ENCODE data around the gene CABYR.
A peak's percentile ranks its signal among the peaks of the same experiment; 100 is the strongest.
"Not testable (repeated sequence)": the region's sequence is repeated elsewhere in the genome, so short reads cannot be mapped to it uniquely, and the experiment has no call there.

The CABYR gene

DNA sequence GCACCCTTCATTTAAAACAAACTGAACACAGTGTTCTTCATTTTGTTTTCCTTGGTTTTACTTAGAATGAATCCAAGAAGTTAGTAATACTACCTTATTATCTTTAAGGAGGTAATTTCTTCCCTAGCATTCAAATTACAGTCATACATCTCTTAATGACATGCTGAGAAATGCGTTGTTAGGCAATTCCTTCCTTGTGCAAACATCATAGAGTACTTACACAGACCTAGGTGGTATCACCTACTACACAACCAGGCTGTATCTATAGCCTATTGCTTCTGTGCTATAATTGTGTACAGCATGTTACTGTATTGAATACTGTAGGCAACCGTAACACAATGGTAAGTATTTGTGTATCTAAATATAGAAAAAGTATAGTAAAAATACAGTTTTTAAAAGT, 8.4 kb upstream of the CABYR start:
- no peak for DNase-seq

DNA sequence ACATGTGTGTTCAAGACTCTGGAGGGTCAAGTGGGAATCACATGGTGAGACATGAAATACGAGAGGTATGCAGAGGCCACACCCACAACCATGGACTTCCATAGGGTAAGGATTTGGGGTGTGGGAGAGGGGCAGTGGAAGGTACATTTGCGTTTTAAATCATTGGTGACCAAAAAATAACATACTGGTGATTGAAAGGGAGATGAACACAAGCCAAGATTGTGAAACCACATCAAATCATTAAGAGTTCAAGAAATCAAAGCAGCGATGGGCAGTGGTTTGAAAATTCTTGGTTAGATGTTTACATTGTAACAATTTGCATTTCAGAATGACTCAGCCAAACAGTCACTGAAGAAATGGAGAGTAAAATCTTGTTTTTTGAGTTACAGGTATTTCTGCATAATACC, 1.9 kb upstream of the CABYR start:
- DNase-seq: peak; percentile 13

DNA sequence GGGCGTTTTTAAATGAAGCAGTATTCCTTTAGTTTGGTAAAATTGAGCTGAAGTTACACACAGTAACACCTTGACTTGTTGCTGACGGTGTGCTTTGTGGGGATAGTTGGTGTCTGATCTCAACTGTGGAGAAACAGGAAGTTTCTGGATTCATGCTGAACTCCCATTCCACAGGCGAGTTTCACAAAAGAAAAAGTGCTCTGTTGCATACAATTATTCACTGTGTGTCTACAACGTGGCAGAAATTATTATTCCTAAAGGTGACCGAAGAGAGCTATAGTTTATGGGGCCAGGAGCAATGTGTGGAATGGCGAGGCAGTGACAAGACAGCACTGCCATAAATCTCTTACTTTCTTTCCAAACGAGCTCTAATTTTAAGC, 463 bp upstream of the CABYR start:
- DNase-seq: no peak

DNA sequence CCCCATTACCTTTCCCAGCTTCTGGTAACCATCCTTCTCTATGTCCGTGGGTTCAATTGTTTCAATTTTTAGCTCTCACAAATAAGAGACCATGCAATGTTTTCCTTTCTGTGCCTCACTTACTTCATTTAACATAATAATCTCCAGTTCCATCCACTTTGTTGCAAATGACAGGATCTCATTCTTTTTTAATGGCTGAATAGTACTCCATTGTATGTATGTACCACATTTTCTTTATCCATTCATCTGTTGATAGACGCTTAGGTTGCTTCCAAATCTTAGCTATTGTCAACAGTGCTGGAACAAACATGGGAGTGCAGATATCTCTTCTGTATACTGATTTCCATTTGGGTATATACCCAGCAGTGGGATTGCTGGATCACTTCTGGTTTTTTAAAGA, 1.8 kb downstream of the CABYR start:
- DNase-seq: no peak

DNA sequence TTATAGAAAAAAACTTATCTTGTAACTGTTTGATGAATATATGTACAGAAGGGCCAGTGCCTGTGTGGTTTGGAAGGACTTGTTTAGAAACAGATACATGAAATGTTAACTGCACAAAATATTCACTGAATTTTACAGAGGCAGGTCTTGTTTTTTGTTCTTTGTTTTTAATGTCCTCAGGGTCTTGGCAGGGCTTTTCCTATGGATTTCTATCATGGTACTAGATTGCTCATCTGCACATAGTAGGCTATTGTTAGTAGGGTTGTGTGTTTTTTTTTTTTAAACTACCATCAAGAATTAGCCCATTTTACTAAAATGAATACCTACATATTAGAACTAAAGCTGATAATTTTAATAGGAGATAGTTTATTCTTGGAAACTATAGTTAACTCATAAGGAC, 3.5 kb downstream of the CABYR start:
- DNase-seq: no peak

DNA sequence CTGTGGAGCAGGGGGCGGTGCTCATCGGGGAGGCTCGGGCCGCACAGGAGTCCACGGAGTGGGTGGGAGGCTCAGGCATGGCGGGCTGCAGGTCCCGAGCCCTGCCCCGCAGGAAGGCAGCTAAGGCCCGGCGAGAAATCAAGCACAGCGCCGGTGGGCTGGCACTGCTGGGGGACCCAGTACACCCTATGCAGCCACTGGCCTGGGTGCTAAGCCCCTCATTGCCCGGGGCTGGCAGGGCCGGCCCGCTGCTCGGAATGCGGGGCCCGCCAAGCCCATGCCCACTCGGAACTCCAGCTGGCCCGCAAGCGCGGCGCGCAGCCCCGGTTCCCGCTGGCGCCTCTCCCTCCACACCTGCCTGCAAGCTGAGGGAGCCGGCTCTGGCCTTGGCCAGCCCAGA, 10.7 kb downstream of the CABYR start:
- DNase-seq: not testable (repeated sequence)

DNA sequence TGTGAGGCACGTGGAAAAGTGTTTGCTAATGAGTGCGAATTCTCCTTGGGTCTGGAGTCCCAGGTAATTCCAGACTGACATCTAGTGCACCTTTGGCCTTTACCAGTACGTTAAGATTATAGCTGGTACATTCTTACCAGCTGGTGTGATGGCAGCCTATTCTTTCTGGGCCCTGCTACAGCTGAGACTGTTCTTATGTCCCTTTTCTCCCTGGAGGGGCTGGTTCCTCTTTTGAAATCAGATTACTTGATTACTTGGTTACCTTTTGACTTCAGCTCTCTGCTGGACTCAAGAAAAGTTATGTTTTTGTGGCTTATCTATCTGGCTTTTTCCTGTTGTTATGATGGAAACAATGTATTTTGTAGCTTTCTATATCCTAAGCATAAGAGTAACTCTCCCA, 14.5 kb downstream of the CABYR start:
- no peak for DNase-seq

DNA sequence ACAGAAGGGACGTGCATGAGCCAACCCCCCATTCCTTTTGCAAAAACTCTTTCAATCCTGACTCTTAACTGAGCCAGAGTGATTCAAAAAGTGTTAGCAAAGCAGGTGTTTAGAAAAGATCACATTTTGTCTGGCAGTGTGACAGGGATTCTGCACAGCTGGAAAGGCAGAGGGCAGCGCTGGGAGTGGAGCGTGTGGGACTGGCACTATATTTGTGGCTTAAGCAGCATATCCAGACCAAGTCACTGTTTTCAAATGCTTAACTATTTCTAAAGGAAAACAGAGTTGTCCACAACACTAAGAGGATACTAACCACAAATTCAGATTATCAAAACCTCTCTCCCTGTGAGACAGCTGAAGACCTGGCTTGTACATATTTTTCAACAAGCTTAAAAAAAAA, 19.0 kb downstream of the CABYR start:
- no peak for DNase-seq

DNA sequence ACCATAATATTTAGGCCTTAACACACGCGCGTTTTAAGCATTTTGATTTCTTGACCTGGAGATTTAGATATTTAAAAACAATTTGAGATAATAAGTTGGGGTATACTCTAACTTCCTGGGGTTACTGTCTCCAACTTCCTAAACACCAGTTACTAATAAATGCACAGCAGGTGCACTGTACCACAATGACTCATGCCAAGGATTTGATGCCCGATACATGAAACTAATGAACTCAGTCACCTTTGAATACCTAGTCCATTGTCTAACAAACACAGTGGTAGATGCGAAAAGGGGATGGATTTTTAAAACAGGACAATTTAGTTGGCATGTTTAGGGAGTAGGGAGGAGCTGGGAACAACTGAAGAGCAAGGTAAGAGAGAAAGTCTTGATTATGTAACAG, 21.2 kb downstream of the CABYR start:
- no peak for DNase-seq

DNA sequence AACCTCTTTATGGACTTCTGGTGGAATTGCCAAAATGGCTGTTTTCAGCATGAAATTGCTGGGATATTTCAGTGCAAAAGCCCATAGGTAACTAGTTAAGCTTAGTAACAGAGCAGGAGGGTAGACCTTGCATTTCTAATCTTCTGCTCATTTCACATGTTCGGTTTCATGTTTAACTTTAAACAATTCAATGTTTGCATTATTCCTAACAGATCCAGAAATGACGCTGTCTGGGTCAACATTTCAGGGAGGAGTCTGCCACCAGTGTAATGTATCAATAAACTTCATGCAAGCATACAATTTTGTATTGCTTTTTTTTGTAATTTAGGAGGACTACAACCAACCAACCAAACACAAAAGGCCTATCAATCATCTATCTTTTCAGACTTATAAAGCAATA, 22.4 kb downstream of the CABYR start:
- no peak for DNase-seq

DNA sequence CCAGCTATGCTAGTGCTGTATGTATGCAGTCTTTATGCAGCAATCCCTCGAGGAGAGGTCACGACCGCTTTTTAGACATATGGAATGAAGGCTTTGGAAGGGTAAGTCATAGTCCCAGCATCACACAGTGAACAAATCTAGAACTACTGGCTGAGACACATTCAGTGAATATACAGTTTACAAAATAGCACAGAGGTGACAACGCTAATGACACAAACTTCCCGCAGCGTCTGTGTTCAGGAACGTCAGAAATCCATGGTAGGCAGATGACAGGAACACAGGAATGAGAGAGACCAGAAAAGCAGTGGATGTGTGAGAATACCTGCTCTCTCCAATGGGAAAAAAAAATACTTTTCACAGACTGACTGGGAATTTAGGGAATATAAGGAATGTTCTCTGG, 29.6 kb downstream of the CABYR start:
- no peak for DNase-seq

DNA sequence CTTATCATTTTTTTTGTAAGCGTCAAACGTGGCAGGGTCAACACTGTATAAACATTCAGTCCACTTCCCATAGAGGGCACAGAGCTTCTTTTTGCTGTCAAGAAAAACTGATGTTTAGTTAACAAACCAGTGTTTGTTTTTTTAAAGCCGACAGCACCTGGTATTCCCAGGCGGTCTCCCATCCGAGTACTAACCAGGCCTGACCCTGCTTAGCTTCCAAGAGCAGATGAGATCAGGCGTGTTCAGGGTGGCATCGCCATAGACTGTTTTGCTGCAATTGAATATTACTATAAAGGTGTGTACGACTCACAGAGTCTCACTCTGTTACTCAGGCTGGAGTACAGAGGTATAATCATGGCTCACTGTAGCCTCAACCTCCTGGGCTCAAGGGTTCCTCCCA, 31.5 kb downstream of the CABYR start:
- DNase-seq: no peak

DNA sequence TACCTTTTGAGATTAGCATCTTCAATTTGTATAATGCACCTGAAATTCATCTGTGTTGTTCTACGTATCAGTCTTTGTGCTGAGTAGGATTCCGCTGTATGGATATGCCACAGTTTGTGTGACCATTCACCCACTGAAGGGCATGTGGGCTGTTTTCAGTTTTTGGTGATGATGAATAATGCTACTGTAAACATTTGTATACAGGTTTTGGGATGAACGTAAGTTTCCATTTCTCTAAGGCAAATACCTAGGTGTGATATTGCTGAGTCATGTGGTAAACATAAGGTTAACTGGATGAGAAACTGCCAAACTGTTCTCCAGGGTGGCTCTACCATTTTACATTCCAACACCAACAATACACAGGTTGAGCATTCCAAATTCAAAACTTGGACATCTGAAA, 35.1 kb downstream of the CABYR start:
- no peak for DNase-seq

DNA sequence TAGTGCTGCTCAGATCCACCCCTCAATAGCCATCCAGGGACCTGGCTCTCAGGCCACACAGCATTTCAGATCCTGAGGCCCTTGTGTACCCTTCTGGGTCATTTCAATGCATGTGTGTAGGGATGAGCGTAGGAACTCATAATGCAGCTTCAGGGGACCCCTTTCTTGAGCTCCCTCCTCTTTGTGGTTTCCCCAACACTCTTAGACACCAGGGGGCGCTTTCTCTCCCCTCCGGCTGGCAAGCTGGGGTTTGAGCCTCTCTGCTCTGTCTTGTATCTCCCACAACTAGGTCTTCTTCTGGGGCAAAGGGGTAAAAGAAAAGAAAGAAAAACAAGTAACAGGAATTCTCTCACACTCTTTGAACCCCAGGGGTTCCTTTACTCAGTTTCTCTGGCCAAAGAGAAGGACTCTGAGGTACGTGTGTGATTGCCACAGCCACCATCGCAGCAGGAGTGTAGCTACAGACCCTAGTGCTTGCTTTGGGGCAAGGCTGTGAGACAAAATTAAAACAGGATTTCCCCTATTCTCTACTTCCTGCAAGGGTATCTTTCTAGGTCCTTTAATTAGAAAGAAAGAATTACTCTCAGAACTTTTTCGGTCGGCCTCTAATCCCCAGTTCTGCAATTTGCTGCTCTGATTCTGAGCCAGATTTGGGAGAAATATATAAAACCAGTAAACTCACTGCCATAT, 38.0 kb downstream of the CABYR start:
- peak; percentile 40 for DNase-seq

DNA sequence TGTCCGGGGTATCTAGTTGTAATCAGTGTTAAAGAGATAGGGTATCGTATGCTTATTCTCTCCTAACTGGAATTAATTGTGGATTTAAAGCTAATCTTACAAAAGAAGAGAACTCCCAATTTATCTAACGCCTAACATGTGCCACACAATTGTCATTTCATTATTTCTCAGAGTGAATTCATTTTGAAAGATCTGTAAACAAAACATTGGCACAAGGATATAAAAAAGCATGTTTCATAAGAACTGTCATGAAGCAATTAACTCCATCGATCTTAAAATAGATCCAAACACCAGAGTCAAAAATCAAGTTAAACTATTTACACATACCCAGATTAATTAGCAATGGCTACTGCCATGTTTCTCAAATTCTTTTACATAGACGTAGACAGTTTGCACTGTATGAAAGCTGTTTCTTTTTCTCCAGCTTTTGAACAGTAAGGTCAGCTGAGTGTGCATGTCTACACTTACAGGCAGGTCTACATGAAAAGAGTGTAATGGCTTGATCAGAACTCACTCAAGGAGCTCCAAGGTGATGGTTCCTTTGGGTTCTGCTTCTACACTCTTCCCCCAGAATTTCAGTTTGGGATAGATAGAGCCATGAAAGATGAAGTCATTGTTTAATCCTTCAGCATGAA, 38.8 kb downstream of the CABYR start:
- DNase-seq: no peak

DNA sequence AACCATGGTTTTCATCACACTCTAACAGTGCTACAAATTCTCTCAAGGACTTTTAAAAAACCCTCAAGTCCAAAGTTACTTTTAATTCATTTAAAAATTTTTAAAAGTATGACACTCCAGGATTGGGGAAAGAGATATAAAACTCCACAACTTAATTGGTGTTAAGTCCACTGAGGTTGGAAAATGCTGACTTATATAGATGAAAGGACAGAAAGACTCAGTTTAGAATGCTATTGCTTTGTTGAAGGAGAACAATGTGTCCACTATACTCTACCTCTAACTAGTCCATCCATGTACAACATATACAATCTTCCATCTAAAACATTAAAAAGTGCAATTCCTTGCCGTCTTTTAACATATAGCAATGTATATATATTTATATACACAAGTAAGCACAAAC, 41.2 kb downstream of the CABYR start:
- DNase-seq: no peak

DNA sequence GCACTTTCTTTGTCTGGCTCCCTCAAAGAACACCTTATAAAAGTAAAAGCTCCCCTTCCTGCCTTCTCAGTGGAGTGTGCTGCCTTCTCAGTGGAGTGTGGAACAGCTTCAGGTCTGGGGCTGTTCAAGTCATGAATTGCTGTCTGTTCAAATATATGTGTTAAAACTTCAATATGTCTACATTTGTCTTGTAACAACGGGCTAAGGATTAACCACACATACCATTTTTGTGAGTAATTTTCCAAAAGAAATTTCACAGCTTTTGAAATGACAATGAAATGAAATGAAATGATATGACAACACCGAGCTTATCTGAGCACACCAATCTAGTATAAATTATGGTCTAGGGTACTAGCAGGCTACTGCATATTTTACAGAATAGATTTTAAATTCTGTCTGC, 42.9 kb downstream of the CABYR start:
- no peak for DNase-seq

DNA sequence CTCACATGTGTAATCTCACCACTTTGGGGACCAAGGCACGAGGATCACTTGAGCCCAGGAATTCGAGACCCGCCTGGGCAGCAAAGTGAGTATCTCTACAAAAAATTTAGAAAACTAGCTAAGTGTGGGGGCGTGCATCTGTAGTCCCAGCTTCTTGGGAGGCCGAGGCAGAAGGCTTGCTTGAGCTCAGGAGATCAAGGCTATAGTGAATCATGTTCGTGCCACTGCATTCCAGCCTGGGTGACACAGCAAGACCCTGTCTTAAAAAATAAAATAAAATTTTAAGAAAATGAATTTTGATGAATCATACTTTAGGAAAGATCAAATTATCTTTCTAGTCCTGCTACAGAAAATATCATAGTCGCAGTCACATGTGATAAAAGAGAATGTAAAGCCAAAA, 46.9 kb downstream of the CABYR start:
- no peak for DNase-seq

DNA sequence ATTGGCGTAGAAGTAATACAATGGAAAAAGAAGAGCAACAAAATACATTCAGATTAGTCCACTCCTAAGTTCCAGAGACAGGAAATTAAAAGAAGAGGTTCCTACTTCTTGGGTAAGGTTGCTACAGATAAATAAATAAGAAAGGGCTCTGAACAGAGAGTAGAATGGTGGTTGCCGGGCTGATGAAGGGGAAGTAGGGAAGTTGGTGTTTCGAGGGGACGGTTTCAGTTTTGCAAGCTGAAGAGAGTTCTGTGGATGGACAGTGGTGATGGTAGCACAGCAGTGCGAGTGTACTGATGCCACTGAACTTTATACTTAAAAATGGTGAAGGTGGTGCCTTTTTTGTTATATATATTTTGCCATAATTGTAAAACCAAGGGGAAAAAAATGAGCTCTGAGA, 48.2 kb downstream of the CABYR start:
- no peak for DNase-seq

DNA sequence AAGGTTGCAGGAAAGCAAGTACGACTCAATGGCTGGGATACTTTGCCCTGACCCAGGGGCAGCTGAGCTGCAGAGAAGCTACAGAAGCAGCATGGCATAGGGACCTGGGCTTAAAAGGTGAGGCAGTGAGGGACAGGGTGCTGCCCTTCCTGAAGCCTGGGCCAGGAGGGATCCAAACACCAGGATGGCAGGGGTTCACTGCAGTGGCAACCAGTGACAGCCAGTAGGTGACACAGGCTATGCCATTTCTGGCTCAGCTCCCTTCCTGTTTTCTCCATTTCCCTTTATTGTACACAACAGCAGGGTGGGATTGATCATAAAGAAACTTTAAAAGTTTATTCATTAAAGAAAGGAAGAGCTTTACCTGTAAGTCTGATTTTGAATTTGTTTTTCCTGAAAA, 48.8 kb downstream of the CABYR start:
- no peak for DNase-seq

DNA sequence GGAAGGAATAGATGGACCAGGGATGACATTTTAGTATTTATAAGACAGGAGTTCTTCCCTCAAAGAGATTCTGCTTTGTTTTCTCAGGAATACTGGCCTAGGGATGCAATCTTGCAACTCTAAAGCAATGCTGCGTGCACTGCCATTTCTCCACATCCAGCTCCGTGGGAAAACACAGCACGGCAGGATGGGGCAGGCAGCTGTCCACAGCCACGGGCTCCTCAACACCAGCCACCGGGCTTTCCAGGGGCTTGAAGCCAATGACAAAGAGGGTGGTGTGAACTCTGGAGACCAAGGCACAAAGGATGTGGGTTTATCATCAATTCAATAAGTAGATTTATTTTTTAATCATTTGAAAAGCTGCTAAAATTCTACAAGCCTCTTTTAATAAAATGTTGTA, 49.3 kb downstream of the CABYR start:
- DNase-seq: no peak

DNA sequence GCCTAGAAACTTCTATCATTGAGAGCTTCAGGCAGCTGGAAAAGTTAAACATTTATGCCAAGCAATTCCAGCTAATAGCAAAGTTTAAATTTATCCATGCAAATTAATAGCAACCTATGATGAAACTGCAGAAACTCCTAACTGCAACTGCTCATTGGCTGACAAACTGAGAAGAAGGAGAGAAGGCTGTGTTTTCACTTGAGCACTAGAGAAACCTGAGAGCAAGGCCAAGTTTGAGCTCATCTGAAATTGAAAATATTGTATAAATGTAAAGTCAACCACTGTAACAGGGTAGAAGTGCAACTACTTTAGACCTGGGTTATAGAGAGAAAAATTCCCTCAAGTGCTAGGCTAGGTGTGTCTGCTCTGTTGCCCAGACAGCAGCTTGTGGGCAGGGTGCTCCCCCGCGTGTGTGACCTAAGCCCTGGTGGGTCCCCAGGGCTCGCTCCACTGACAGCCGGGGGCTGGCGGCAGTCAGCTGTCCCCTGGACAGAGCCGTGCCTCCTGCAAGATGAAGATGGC, 50.2 kb downstream of the CABYR start:
- no peak for DNase-seq

DNA sequence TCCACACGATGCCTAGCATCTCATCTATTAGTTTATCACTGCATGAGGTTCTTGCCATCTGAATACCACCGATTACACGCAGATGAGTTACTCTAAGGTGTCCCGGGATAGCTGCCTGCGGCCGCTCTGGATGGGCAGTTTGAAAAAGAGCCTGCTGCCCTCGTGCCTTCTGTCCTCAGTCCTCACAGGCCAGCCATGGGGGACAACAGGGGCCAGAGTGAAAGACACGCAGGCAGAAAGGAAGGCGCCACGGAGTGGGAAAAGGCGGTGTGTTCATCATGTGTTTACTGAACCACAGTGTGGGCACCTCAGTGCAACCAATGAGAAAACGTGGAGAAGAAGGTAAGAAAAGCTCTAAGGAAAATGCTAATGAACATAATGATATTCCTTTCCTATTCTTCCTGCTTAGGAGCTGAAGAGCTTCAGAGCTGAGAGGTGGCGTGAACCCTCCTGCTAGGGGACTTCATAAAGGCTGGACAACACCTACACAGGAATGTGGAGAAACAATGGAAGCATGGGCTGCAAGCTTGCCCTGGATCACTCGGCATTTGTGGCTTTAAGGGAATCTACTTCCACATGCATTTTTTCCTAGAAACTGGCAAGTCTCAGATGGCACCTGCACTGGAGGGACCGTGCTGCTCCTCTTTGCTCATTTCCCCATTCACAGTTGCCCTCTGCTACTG, 50.9 kb downstream of the CABYR start:
- DNase-seq: no peak

DNA sequence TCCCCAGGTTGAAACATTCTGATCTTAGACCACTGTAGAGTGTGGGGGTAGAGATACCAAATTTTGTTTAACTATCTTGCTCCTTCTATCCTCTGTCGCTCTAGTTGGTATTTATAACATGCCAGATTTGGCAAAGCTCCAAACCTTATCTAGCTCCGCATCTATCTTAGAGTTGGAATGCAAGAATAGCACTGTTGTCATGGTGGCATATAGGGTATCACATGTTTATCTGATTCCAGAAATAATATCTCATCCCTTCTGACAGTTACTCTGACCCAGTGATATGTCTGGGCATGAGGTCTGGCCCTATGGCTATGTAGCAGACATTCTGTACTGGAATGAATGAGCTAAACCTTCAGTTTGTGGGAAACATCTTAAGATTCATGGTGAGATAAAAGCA, 51.7 kb downstream of the CABYR start:
- no peak for DNase-seq

All from CD4-positive, alpha-beta T cell treated with Interleukin-12 subunit alpha and Interleukin-12 subunit beta, for 1 hour (primary cell).